Amygdala (tissue), 56 donors: ENCODE data around the gene CFAP410.

Experiments used
- DNase-seq, 56 donors: peaks; one replicate each; lab custom pipeline; 2025; lab: John Stamatoyannopoulos, UW

Gene CFAP410

GRCh38 chr21:44321846-44322450, 17.2 kb downstream of the CFAP410 start:
- DNase-seq, result no peak

- DNase-seq, result no peak
These were observed 18.3 kb downstream of the CFAP410 start for GRCh38 chr21:44320847-44321246.

GRCh38 chr21:44319407-44320065, 19.7 kb downstream of the CFAP410 start:
- DNase-seq, result no peak

- no peak for DNase-seq
These were observed 20.5 kb downstream of the CFAP410 start for GRCh38 chr21:44318489-44319285.

- no peak for DNase-seq
These were observed 21.3 kb downstream of the CFAP410 start for GRCh38 chr21:44317871-44318270.

GRCh38 chr21:44317241-44317782, 21.9 kb downstream of the CFAP410 start:
- peak in 29 of 56 donors; percentile 10 to 75 (median 36) for DNase-seq

- peak in 2 of 56 donors; percentile 8 to 34 for DNase-seq
These were observed 22.8 kb downstream of the CFAP410 start for GRCh38 chr21:44316277-44316900.

GRCh38 chr21:44315691-44316203, 23.4 kb downstream of the CFAP410 start:
- no peak for DNase-seq

- DNase-seq, result no peak
These were observed 24.6 kb downstream of the CFAP410 start for GRCh38 chr21:44314561-44314960.

- no peak for DNase-seq
These were observed 25.1 kb downstream of the CFAP410 start for GRCh38 chr21:44314128-44314527.

GRCh38 chr21:44313451-44313850, 25.7 kb downstream of the CFAP410 start:
- DNase-seq, result no peak

GRCh38 chr21:44312716-44313115, 26.5 kb downstream of the CFAP410 start:
- no peak for DNase-seq

- no peak for DNase-seq
These were observed 27.1 kb downstream of the CFAP410 start for GRCh38 chr21:44312089-44312488.

GRCh38 chr21:44310628-44311507, 28.3 kb downstream of the CFAP410 start:
- DNase-seq, result no peak

GRCh38 chr21:44306936-44307704, 32.1 kb downstream of the CFAP410 start:
- DNase-seq, result no peak

- peak in 3 of 56 donors; percentile 32 to 49 (median 42) for DNase-seq
These were observed 33.5 kb downstream of the CFAP410 start for GRCh38 chr21:44305691-44306090.

- peak in 44 of 56 donors; percentile 10 to 75 (median 52) for DNase-seq
These were observed 34.3 kb downstream of the CFAP410 start for GRCh38 chr21:44304877-44305293.

- peak in 20 of 56 donors; percentile 5 to 63 (median 42) for DNase-seq
These were observed 35.1 kb downstream of the CFAP410 start for GRCh38 chr21:44304011-44304616.
